T-helper 1 cell (primary cell): ENCODE results near the gene NOC3L.
"Not testable (repeated sequence)": the region's sequence is repeated elsewhere in the genome, so short reads cannot be mapped to it uniquely, and the experiment has no call there.

Source experiments
- DNase-seq, 5 donors: peaks; one replicate each; pipeline ENCODE4 v3.0.0-alpha.2; 2012 to 2020
- total RNA-seq, 4 donors: gene quantifications; one replicate each; lab custom pipeline; 2026; lab: John Stamatoyannopoulos, UW

Gene NOC3L
- 23.3 to 46.0 (median 32.5) reads per million in 4 donors for total RNA-seq

- DNase-seq: peak; percentile 87 to 95 (median 90)
These were observed at the start of gene NOC3L for GRCh38 chr10:94362360-94363250. TSS of gene NOC3L (minus strand) at chr10:94362939. CDS start at chr10:94362838, 101 bp downstream.

- DNase-seq: no peak
These were observed 49.7 kb upstream of the NOC3L start for GRCh38 chr10:94412449-94412848.

- DNase-seq: no peak
These were observed 48.6 kb upstream of the NOC3L start for GRCh38 chr10:94411304-94411703.

- DNase-seq: no peak
These were observed 46.4 kb upstream of the NOC3L start for GRCh38 chr10:94409021-94409657.

GRCh38 chr10:94407668-94408067 is 44.9 kb upstream of the NOC3L start:
- no peak for DNase-seq

- no peak for DNase-seq
These were observed 42.7 kb upstream of the NOC3L start for GRCh38 chr10:94405406-94405805.

- peak in 1 of 5 donors; percentile 45 for DNase-seq
These were observed 40.9 kb upstream of the NOC3L start for GRCh38 chr10:94403380-94404213.

- DNase-seq: peak in 1 of 5 donors; percentile 3
These were observed 40.2 kb upstream of the NOC3L start for GRCh38 chr10:94402843-94403379.

- DNase-seq: peak in 1 of 5 donors; percentile 32
These were observed 39.6 kb upstream of the NOC3L start, which contains the start of gene TBC1D12 for GRCh38 chr10:94402204-94402842. TSS of gene TBC1D12 (plus strand) at chr10:94402541. CDS start at chr10:94402614, 73 bp downstream.

- DNase-seq: no peak
These were observed 36.0 kb upstream of the NOC3L start for GRCh38 chr10:94398762-94399161.

- DNase-seq: no peak
These were observed 35.0 kb upstream of the NOC3L start for GRCh38 chr10:94397549-94398370.

GRCh38 chr10:94392117-94392516 is 29.4 kb upstream of the NOC3L start:
- DNase-seq: not testable (repeated sequence)

GRCh38 chr10:94385733-94386132 is 23.0 kb upstream of the NOC3L start:
- not testable (repeated sequence) for DNase-seq

- DNase-seq: no peak
These were observed 20.8 kb upstream of the NOC3L start for GRCh38 chr10:94383530-94383929.

GRCh38 chr10:94376865-94377264 is 14.1 kb upstream of the NOC3L start:
- no peak for DNase-seq

- DNase-seq: no peak
These were observed 12.6 kb upstream of the NOC3L start for GRCh38 chr10:94375374-94375773.

- no peak for DNase-seq
These were observed 7.8 kb upstream of the NOC3L start for GRCh38 chr10:94370501-94370900.

GRCh38 chr10:94366382-94366781 is 3.6 kb upstream of the NOC3L start:
- no peak for DNase-seq

GRCh38 chr10:94364482-94364881 is 1.7 kb upstream of the NOC3L start:
- no peak for DNase-seq

- DNase-seq: no peak
These were observed 469 bp upstream of the NOC3L start for GRCh38 chr10:94363251-94363565.

- peak in 2 of 5 donors; percentile 19 for DNase-seq
These were observed 1.5 kb downstream of the NOC3L start for GRCh38 chr10:94361171-94361794.
